Lung (tissue), 12 donors: Measurements from ENCODE around the gene POFUT1. TPM values are rescaled to one million over a fixed set of nuclear protein-coding genes. Genes with fewer than 3 reads are reported as not detected.
"Not testable (repeated sequence)": the region's sequence is repeated elsewhere in the genome, so short reads cannot be mapped to it uniquely, and the experiment has no call there.

Experiments
- ATAC-seq: fragments of 200-7000 bp; cut with Tn5 transposase; one replicate; pipeline ENCODE4 v1.9.1; 2020; ENCODE audit warnings: moderate number of reproducible peaks; ENCODE audit not compliant: insufficient read depth, low FRiP score
- DNase-seq, 3 donors: peaks; one replicate each; pipeline ENCODE4 v3.0.0-alpha.2; 2013 to 2017
- H3K27ac ChIP-seq, 2 donors: one replicate each; pipeline ENCODE4 v1.5.1; 2013; ENCODE audit warnings: mild to moderate bottlenecking in 2 of 2, moderate library complexity in 2 of 2, control low read depth in 1 of 2, inconsistent platforms in 1 of 2, low read depth in 1 of 2, low read length in 1 of 2
- H3K27me3 ChIP-seq, 3 donors: one replicate each; pipeline ENCODE4 v1.5.1; 2013; ENCODE audit warnings: low read length in 2 of 3; ENCODE audit not compliant: control insufficient read depth in 3 of 3, insufficient read depth in 3 of 3
- H3K36me3 ChIP-seq, 4 donors: one replicate each; pipeline ENCODE4 v1.5.1; 2013; ENCODE audit warnings: low read length in 4 of 4, mild to moderate bottlenecking in 1 of 4, moderate library complexity in 1 of 4; ENCODE audit not compliant: control insufficient read depth in 4 of 4, insufficient read depth in 4 of 4
- H3K4me1 ChIP-seq, 5 donors: one replicate each; pipeline ENCODE4 v1.5.1; 2013; ENCODE audit warnings: low read length in 5 of 5, mild to moderate bottlenecking in 2 of 5, moderate library complexity in 1 of 5; ENCODE audit not compliant: control insufficient read depth in 5 of 5, insufficient read depth in 5 of 5
- H3K4me3 ChIP-seq: one replicate; pipeline ENCODE4 v1.5.1; 2013; ENCODE audit warnings: mild to moderate bottlenecking, control low read depth, moderate library complexity
- H3K9ac ChIP-seq, 2 donors: one replicate each; pipeline ENCODE4 v1.5.1; 2013; ENCODE audit warnings: low read length in 2 of 2, control low read depth in 1 of 2; ENCODE audit not compliant: insufficient read depth in 1 of 2
- H3K9me3 ChIP-seq, 4 donors: one replicate each; pipeline ENCODE4 v1.5.1; 2013; ENCODE audit warnings: low read length in 3 of 4, mild to moderate bottlenecking in 1 of 4, moderate library complexity in 1 of 4; ENCODE audit not compliant: control insufficient read depth in 4 of 4, insufficient read depth in 3 of 4
- CTCF ChIP-seq: IDR thresholded peaks from 2 replicates; pipeline ENCODE4 v1.5.1; 2012; ENCODE audit warnings: mild to moderate bottlenecking; ENCODE audit errors: control extremely low read depth, extremely low read depth
- WGBS, 2 donors: extraction: QIAGEN DNeasy Blood & Tissue Kit; methylation state at CpG; one replicate each; pipeline ENCODE4 v1.1.7; 2013; 5-methylcytosine and 5-hydroxymethylcytosine counted together
- polyA plus RNA-seq, 2 donors: library from polyadenylated mRNA; stranded (reverse); fragments of 200-250 nt; gene quantifications; one replicate each; pipeline ENCODE4 v1.2.1, GENCODE V29; 2013
- total RNA-seq, 2 donors: library from RNA; depleted of rRNA in 1 of 2; stranded (reverse); fragments of >200 nt in 1 of 2; gene quantifications; one replicate each; pipeline ENCODE4 v1.2.1, GENCODE V29; 2014 to 2021
- donor health status: control.
- donor health status: control.
- donor health status: Bipolar disorder and iron deficiency.
- donor health status: healthy.
- donor health status: DM: yes; HTN: yes; CAD: no.

The POFUT1 gene
- total and polyA plus RNA-seq, 4 donors: 9.0 to 37.1 (median 21.7) TPM

DNA sequence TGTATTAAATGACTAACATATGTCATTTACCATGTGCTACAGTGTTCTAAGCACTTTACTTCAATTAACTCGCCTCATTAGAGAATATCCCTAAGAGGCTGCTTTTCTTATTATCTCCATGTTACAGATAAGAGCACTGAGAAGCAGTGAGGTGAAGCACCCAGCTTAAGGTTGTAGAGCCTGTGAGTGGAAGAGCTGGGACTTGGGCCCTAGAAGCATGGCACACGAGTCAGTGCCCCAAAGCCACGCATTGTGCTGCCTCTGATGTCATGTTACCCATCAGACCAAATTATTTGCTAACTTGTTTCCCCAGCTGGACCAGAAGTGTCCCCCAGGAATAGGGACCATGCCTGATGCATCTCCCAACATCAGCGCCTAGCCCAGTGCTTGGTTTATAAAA is 34.1 kb downstream of the POFUT1 start:
- no peaks in the 10 kb centered on the region for H3K9me3 ChIP-seq
- H3K36me3 ChIP-seq: peaks cover 0 to under 1% (median 0%) of the 10 kb centered on the region in 4 donors
- WGBS, 2 donors: 89% methylated on average over 4 of the region's 4 CpGs
- H3K27me3 ChIP-seq: no peaks in the 10 kb centered on the region
- no peaks in the 10 kb centered on the region for H3K4me1 ChIP-seq
- DNase-seq (no peak), ATAC-seq (no peak)
- TF ChIP-seq CTCF: no peak
- no peak overlapping the region for H3K4me3 ChIP-seq
- H3K27ac ChIP-seq: no peak overlapping the region
- H3K9ac ChIP-seq: no peak overlapping the region

DNA sequence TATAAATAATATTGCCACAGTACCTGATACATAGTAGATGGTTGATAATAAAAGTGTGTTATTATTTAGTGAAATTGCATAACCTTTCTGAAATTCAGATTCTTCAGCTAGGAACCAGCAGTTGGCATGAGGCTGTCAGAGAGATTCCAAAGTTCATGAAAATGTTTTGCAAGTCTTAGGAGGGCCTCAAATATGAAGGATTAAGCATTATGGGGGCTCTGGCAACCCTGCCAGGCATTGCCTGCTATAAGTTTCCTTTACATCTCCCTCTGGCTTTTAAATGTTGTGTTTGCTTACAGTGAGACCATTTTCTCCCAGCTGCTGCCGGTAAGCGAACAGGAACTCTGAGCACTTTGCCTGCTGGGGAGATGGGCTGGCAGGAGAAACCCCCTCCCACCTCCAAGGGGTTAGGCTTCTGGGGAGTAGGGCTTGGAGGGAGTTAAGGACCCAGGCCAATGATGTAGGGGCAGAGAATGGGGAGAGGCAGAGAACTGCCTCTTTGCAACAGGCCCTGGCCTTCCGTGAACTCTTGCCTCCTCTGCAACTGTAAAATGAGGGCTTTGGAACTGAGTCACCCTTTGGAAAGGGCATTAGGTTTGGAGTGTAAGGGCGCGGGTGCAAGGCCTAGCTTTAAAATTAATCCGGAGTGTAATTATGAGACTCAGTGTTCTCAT is 36.6 kb downstream of the POFUT1 start:
- DNase-seq (no peak), ATAC-seq (no peak)
- 90 to 95% methylated on average over 6 of the region's 6 CpGs for WGBS, 2 donors

DNA sequence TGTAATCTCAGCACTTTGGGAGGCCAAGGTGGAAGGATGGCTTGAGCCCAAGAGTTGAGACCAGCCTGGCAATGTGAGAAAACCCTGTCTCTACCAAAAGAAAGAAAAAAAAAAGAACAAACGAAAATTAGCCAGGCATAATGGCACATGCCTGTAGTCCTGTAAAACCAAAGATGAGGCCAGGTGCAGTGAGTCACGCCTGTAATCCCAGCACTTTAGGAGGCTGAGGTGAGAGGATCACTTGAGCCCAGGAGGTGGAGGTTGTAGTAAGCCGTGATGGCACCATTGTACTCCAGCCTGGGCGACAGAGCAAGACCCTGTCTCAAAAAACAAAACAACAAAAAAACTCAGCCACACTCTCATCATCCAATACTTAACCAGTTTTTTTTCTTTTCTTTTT is 37.3 kb downstream of the POFUT1 start:
- no peak overlapping the region for H3K4me3 ChIP-seq
- no peaks in the 10 kb centered on the region for H3K4me1 ChIP-seq
- H3K9me3 ChIP-seq: no peaks in the 10 kb centered on the region
- DNase-seq: no peak
- H3K36me3 ChIP-seq: no peaks in the 10 kb centered on the region
- no peak for TF ChIP-seq CTCF
- H3K27ac ChIP-seq: no peak overlapping the region
- 92 to 97% methylated on average over 4 of the region's 4 CpGs for WGBS, 2 donors
- H3K9ac ChIP-seq: no peak overlapping the region
- no peaks in the 10 kb centered on the region for H3K27me3 ChIP-seq
- ATAC-seq: no peak

More for the DNA sequence above, 36.6 kb downstream of the POFUT1 start:
- no peak overlapping the region for H3K27ac ChIP-seq
- no peak overlapping the region for H3K9ac ChIP-seq
- H3K4me3 ChIP-seq: no peak overlapping the region
- H3K36me3 ChIP-seq: no peaks in the 10 kb centered on the region
- no peaks in the 10 kb centered on the region for H3K27me3 ChIP-seq
- no peaks in the 10 kb centered on the region for H3K4me1 ChIP-seq
- H3K9me3 ChIP-seq: no peaks in the 10 kb centered on the region
- TF ChIP-seq CTCF: no peak

GRCh38 chr20:32246208-32246607 is 38.5 kb downstream of the POFUT1 start:
- DNase-seq, H3K36me3 ChIP-seq, H3K27me3 ChIP-seq, H3K9ac ChIP-seq, H3K9me3 ChIP-seq, H3K4me3 ChIP-seq, H3K27ac ChIP-seq, H3K4me1 ChIP-seq, ATAC-seq: not testable (repeated sequence)
- 90 to 96% methylated on average over 5 of the region's 5 CpGs for WGBS, 2 donors
